Gastroesophageal sphincter (tissue), 3 donors: ENCODE data around the gene SLC44A1.

ENCODE experiments used
- POLR2A ChIP-seq, 2 donors: fragments of 450-650 bp; IDR thresholded peaks; one replicate each; pipeline ENCODE4 v1.6.1; 2017; ENCODE audit warnings: antibody characterized with exemption in 2 of 2, mild to moderate bottlenecking in 2 of 2, moderate library complexity in 1 of 2
- POLR2AphosphoS5 ChIP-seq: sonication (generic); formaldehyde crosslinking; IDR thresholded peaks from one replicate; pipeline ENCODE4 v1.6.1; 2017; ENCODE audit warnings: antibody characterized with exemption
- TF ChIP-seq, protein P1 (sequence below), 4 experiments: fragments of 200-600 bp in 2 of 4; fragments of 450-650 bp in 2 of 4; sonication (generic) in 1 of 4; IDR thresholded peaks; one replicate each; pipeline ENCODE4 v1.5.1; 2017 to 2019; ENCODE audit warnings: antibody characterized with exemption in 4 of 4, mild to moderate bottlenecking in 2 of 4, moderate library complexity in 2 of 4

- TF ChIP-seq, protein P1, sequence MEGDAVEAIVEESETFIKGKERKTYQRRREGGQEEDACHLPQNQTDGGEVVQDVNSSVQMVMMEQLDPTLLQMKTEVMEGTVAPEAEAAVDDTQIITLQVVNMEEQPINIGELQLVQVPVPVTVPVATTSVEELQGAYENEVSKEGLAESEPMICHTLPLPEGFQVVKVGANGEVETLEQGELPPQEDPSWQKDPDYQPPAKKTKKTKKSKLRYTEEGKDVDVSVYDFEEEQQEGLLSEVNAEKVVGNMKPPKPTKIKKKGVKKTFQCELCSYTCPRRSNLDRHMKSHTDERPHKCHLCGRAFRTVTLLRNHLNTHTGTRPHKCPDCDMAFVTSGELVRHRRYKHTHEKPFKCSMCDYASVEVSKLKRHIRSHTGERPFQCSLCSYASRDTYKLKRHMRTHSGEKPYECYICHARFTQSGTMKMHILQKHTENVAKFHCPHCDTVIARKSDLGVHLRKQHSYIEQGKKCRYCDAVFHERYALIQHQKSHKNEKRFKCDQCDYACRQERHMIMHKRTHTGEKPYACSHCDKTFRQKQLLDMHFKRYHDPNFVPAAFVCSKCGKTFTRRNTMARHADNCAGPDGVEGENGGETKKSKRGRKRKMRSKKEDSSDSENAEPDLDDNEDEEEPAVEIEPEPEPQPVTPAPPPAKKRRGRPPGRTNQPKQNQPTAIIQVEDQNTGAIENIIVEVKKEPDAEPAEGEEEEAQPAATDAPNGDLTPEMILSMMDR (IDR thresholded peaks at IDR 0.05): no peak
- no peak for TF ChIP-seq POLR2AphosphoS5
- TF ChIP-seq POLR2A (IDR thresholded peaks at IDR 0.05): no peak
Observed at GRCh38 chr9:105359892-105360291, 115.4 kb downstream of the SLC44A1 start.
